GM12891 (cell line): ENCODE results near the gene SPAG8.

Experiments
- POLR2A ChIP-seq: IDR thresholded peaks from 2 replicates; pipeline ENCODE4 v1.6.1; 2011; ENCODE audit warnings: low read depth, low read length, control low read depth
- POLR2AphosphoS5 ChIP-seq: IDR thresholded peaks from 2 replicates; pipeline ENCODE4 v1.6.1; 2011; ENCODE audit warnings: low read depth, low read length, control low read depth
- SPI1 ChIP-seq: IDR thresholded peaks from 2 replicates; pipeline ENCODE4 v1.6.1; 2011; ENCODE audit warnings: low read depth, low read length, control low read depth
- TAF1 ChIP-seq: IDR thresholded peaks from 2 replicates; pipeline ENCODE4 v1.6.1; 2011; ENCODE audit warnings: low read depth, low read length, control low read depth

DNA sequence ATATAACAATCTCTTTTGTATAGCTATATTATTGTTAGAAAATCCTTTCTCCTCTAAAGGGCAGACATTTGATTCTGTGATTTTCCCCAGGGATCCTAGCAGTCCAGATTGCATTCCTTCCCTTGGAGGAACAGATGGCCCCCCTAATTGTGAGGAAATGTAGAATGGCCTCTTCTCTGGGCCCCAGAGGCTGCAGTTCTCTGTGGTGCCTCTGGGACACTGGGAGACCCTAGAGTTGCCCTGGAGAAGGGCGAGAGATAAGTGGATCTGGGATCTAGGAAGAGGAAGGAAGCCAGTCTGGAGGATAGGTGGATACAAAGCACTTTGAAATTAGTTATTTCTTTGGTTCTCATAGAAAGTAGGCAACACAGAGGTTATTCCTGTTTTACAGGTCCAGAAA is 4.6 kb upstream of the SPAG8 start:
- TF ChIP-seq POLR2AphosphoS5: no peak
- no peak for TF ChIP-seq TAF1
- no peak for TF ChIP-seq POLR2A
- TF ChIP-seq SPI1: no peak
